Esophagus (tissue), 2 donors: ENCODE results near the gene C16orf74. TPM values are rescaled to one million over a fixed set of nuclear protein-coding genes. Genes with fewer than 3 reads are reported as not detected.

Experiments
- H3K27ac ChIP-seq, 2 donors: one replicate each; pipeline ENCODE4 v1.5.1; 2013; ENCODE audit warnings: low read depth in 2 of 2, mild to moderate bottlenecking in 2 of 2, inconsistent platforms in 1 of 2, low read length in 1 of 2, moderate library complexity in 1 of 2
- H3K27me3 ChIP-seq, 2 donors: one replicate each; pipeline ENCODE4 v1.6.1; 2013; ENCODE audit warnings: low read length in 2 of 2, control low read depth in 1 of 2, mild to moderate bottlenecking in 1 of 2; ENCODE audit not compliant: insufficient read depth in 2 of 2, control insufficient read depth in 1 of 2
- H3K36me3 ChIP-seq, 2 donors: one replicate each; pipeline ENCODE4 v1.6.1; 2013; ENCODE audit warnings: low read length in 1 of 2; ENCODE audit not compliant: control insufficient read depth in 2 of 2, insufficient read depth in 2 of 2
- H3K4me1 ChIP-seq, 2 donors: one replicate each; pipeline ENCODE4 v1.6.1; 2013; ENCODE audit warnings: low read length in 1 of 2; ENCODE audit not compliant: control insufficient read depth in 2 of 2, insufficient read depth in 2 of 2
- H3K4me3 ChIP-seq, 2 donors: one replicate each; pipeline ENCODE4 v1.5.1; 2013; ENCODE audit warnings: low read length in 2 of 2, mild to moderate bottlenecking in 2 of 2, low read depth in 1 of 2, moderate library complexity in 1 of 2
- H3K9me3 ChIP-seq, 2 donors: one replicate each; pipeline ENCODE4 v1.6.1; 2013; ENCODE audit warnings: mild to moderate bottlenecking in 2 of 2, low read depth in 1 of 2, low read length in 1 of 2, moderate library complexity in 1 of 2; ENCODE audit not compliant: control insufficient read depth in 2 of 2, insufficient read depth in 1 of 2
- WGBS, 2 donors: extraction: QIAGEN DNeasy Blood & Tissue Kit; methylation state at CpG; one replicate each; pipeline ENCODE4 v1.1.7; 2013; 5-methylcytosine and 5-hydroxymethylcytosine counted together
- polyA plus RNA-seq, 2 donors: library from polyadenylated mRNA; stranded (reverse); fragments of 200-250 nt; gene quantifications; one replicate each; pipeline ENCODE4 v1.2.3, GENCODE V29; 2013
- donor health status: healthy with polysubstance abuse.
- donor health status: Bipolar disorder and iron deficiency.

The C16orf74 gene
- polyA plus RNA-seq, 2 donors = 9.7 to 19.0 TPM

- 66 to 81% methylated on average over 7 of the region's 7 CpGs for WGBS, 2 donors
These were observed 3.1 kb upstream of the C16orf74 start for GRCh38 chr16:85753976-85754375.

GRCh38 chr16:85753559-85753958 is 2.7 kb upstream of the C16orf74 start:
- WGBS, 2 donors = 35 to 36% methylated on average over 6 of the region's 6 CpGs
- Histone ChIP-seq H3K27ac (peak overlapping the region in 1 of 2 donors; percentile 8), H3K27me3 (no peaks in the 10 kb centered on the region), H3K9me3 (no peaks in the 10 kb centered on the region), H3K36me3 (no peaks in the 10 kb centered on the region), H3K4me1 (peaks cover 6 to 30% of the 10 kb centered on the region in 2 donors), H3K4me3 (no peak overlapping the region)

More at GRCh38 chr16:85753976-85754375, 3.1 kb upstream of the C16orf74 start:
- peaks cover 6 to 30% of the 10 kb centered on the region in 2 donors for H3K4me1 ChIP-seq
- H3K36me3 ChIP-seq = no peaks in the 10 kb centered on the region
- H3K27me3 ChIP-seq = no peaks in the 10 kb centered on the region
- H3K27ac ChIP-seq = no peak overlapping the region
- no peak overlapping the region for H3K4me3 ChIP-seq
- no peaks in the 10 kb centered on the region for H3K9me3 ChIP-seq

- no peaks in the 10 kb centered on the region for H3K27me3 ChIP-seq
- no peaks in the 10 kb centered on the region for H3K9me3 ChIP-seq
- WGBS, 2 donors = 38 to 39% methylated on average over 21 of the region's 21 CpGs
- peak overlapping the region in 1 of 2 donors; percentile 8 for H3K27ac ChIP-seq
- H3K4me3 ChIP-seq = no peak overlapping the region
- peaks cover 6 to 30% of the 10 kb centered on the region in 2 donors for H3K4me1 ChIP-seq
- no peaks in the 10 kb centered on the region for H3K36me3 ChIP-seq
These were observed 1.9 kb upstream of the C16orf74 start for GRCh38 chr16:85752511-85753420.

- 24 to 32% methylated on average over 15 of the region's 15 CpGs for WGBS, 2 donors
These were observed 1.0 kb upstream of the C16orf74 start for GRCh38 chr16:85751698-85752501.

GRCh38 chr16:85750146-85750826 is 610 bp downstream of the C16orf74 start:
- H3K27ac ChIP-seq = no peak overlapping the region
- H3K27me3 ChIP-seq = no peaks in the 10 kb centered on the region
- no peaks in the 10 kb centered on the region for H3K36me3 ChIP-seq
- H3K4me1 ChIP-seq = peaks cover 6 to 36% of the 10 kb centered on the region in 2 donors
- H3K9me3 ChIP-seq = no peaks in the 10 kb centered on the region
- peak overlapping the region; percentile 50 to 60 for H3K4me3 ChIP-seq
- WGBS, 2 donors = 1% methylated on average over 50 to 51 of the region's 51 CpGs

More at GRCh38 chr16:85751698-85752501, 1.0 kb upstream of the C16orf74 start:
- no peaks in the 10 kb centered on the region for H3K27me3 ChIP-seq
- H3K27ac ChIP-seq = peak overlapping the region in 1 of 2 donors; percentile 5
- H3K9me3 ChIP-seq = no peaks in the 10 kb centered on the region
- no peak overlapping the region for H3K4me3 ChIP-seq
- no peaks in the 10 kb centered on the region for H3K36me3 ChIP-seq
- H3K4me1 ChIP-seq = peaks cover 6 to 30% of the 10 kb centered on the region in 2 donors

GRCh38 chr16:85749771-85750145 is 1.1 kb downstream of the C16orf74 start:
- WGBS, 2 donors = 23 to 26% methylated on average over 14 of the region's 14 CpGs
- no peak overlapping the region for H3K27ac ChIP-seq
- no peaks in the 10 kb centered on the region for H3K27me3 ChIP-seq
- no peaks in the 10 kb centered on the region for H3K9me3 ChIP-seq
- peaks cover 6 to 36% of the 10 kb centered on the region in 2 donors for H3K4me1 ChIP-seq
- peak overlapping the region in 1 of 2 donors; percentile 60 for H3K4me3 ChIP-seq
- H3K36me3 ChIP-seq = no peaks in the 10 kb centered on the region

GRCh38 chr16:85746460-85747215 is 4.3 kb downstream of the C16orf74 start:
- Histone ChIP-seq H3K9me3 (no peaks in the 10 kb centered on the region), H3K4me3 (no peak overlapping the region), H3K4me1 (peaks cover 4 to 20% of the 10 kb centered on the region in 2 donors), H3K27ac (peak overlapping the region; percentile 87 to 90), H3K36me3 (no peaks in the 10 kb centered on the region), H3K27me3 (no peaks in the 10 kb centered on the region)
- 62 to 70% methylated on average over 13 of the region's 13 CpGs for WGBS, 2 donors

- Histone ChIP-seq H3K27ac (no peak overlapping the region), H3K36me3 (peaks cover 0 to 5% of the 10 kb centered on the region in 2 donors), H3K4me1 (no peaks in the 10 kb centered on the region), H3K27me3 (no peaks in the 10 kb centered on the region), H3K9me3 (no peaks in the 10 kb centered on the region), H3K4me3 (no peak overlapping the region)
- 67 to 75% methylated on average over 13 of the region's 13 CpGs for WGBS, 2 donors
These were observed 11.8 kb downstream of the C16orf74 start for GRCh38 chr16:85738923-85739715.
